PC-3 (cell line): ENCODE results near the gene EVC.

ENCODE experiments used
- EZH2 ChIP-seq: fragments of 300-600 bp; sonication (generic); IDR thresholded peaks from one replicate; pipeline ENCODE4 v1.6.1; 2017; ENCODE audit warnings: antibody characterized with exemption, mild to moderate bottlenecking, low read length; ENCODE audit not compliant: unreplicated experiment
- EZH2phosphoT487 ChIP-seq: fragments of 300-600 bp; sonication (generic); IDR thresholded peaks from 2 replicates; pipeline ENCODE4 v1.6.1; 2018; ENCODE audit warnings: mild to moderate bottlenecking, antibody characterized with exemption, low read length, borderline replicate concordance
- TF ChIP-seq, protein P1 (sequence below): fragments of 300-600 bp; sonication (generic); conservative IDR thresholded peaks from 2 replicates; pipeline ENCODE4 v1.5.1; 2017; ENCODE audit warnings: antibody characterized with exemption, low read depth, mild to moderate bottlenecking, low read length

- TF ChIP-seq, protein P1, sequence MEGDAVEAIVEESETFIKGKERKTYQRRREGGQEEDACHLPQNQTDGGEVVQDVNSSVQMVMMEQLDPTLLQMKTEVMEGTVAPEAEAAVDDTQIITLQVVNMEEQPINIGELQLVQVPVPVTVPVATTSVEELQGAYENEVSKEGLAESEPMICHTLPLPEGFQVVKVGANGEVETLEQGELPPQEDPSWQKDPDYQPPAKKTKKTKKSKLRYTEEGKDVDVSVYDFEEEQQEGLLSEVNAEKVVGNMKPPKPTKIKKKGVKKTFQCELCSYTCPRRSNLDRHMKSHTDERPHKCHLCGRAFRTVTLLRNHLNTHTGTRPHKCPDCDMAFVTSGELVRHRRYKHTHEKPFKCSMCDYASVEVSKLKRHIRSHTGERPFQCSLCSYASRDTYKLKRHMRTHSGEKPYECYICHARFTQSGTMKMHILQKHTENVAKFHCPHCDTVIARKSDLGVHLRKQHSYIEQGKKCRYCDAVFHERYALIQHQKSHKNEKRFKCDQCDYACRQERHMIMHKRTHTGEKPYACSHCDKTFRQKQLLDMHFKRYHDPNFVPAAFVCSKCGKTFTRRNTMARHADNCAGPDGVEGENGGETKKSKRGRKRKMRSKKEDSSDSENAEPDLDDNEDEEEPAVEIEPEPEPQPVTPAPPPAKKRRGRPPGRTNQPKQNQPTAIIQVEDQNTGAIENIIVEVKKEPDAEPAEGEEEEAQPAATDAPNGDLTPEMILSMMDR: no peak
- no peak for TF ChIP-seq EZH2
- no peak for TF ChIP-seq EZH2phosphoT487
Measured at GRCh38 chr4:5843573-5844530, 132.9 kb downstream of the EVC start.
